ENCODE data around the gene BCL2L12.

DNA sequence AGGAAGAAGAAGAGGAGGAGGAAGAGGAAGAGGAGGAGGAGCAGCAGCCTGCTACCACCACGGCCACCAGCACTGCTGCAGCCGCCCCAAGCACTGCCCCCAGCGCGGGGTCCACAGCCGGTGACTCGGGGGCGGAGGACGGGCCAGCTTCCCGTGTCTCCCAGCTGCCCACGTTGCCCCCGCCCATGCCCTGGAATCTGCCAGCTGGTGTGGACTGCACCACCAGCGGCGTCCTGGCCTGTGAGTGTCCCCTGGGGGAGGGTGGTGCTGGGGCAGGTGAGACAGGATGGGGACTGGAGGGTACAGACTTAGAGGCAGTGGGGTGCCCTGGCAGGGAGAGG, 12.3 kb upstream of the BCL2L12 start:
- TF ChIP-seq POLR2AphosphoS5 (IDR thresholded peaks at IDR 0.05; ENCODE audit: borderline replicate concordance, low read depth, low read length) (no peak), EZH2 (IDR thresholded peaks at IDR 0.05) (no peak), FOXP2 (optimal IDR thresholded peaks at IDR 0.05; ENCODE audit: control extremely low read depth, extremely low read length, insufficient read depth) (no peak)

Data from SK-N-MC (cell line).